HG03354 (cell line): ENCODE measurements around the gene NT5C1A.

ENCODE experiments used
- ATAC-seq: cut with Tn5 transposase; IDR thresholded peaks from one replicate; pipeline ENCODE4 v1.9.1; 2021; ENCODE audit warnings: mild to moderate bottlenecking; ENCODE audit not compliant: unreplicated experiment, poor library complexity, severe bottlenecking

NT5C1A gene

DNA sequence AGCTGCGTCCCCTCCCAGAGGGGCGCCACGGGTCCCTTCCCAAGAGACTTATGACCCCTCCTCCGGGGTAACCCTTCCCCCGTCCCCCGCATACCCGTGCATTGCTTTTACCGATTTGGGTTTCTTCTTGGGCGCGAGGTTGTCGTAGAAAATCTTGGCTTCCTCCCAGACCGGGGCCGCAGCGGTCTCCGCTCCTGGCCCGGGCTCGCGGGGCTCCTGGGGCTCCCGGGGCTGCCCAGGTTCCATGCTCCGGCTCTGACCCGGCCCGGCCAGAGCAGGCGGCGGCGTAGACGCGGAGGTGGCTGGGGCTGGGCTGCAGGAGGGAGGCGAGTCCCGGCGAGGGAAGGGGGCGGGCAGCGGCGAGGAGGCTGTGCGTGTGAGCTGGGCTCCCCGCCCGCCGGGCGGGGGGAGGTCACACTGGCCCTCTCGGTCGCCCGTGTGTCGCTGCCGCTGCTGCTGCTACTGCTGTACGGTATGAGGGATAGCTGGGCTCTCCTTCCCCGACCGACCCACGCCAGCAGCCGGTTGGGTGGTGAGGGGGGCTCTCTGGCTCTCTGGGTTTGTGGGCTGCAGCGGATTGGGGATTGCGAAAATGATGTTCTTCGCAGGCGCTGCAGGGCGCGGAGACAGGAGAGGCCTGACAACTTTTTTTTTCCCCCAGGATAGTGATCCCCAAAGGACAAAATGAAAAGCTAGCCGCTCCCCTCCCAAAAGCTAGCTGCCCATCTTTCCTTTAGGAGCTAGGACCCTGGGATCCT, at the start of gene NT5C1A:
Gene NT5C1A, minus strand, starts transcription at position 315 of the 758 bp plus-strand sequence. Its CDS starts 69 bp downstream, at position 246.
- ATAC-seq, result no peak

DNA sequence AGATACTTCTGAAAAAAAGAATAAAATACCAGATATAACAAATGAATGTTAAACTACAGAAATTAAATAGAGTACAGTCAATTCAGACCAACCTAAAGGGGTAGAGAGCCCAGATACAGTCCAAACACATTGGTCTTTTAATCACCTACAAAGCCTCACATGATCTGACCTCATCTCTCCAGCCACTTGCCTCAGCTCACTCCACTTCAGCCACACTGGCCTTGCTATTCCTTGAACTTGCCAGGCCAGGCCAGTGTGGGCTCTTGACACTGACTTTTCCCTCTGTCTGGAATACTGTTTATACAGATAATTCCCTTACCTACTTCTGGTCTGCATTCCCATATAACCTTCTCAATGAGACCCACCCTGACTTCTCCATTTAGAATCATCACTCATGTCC, 49.8 kb upstream of the NT5C1A start:
- no peak for ATAC-seq

DNA sequence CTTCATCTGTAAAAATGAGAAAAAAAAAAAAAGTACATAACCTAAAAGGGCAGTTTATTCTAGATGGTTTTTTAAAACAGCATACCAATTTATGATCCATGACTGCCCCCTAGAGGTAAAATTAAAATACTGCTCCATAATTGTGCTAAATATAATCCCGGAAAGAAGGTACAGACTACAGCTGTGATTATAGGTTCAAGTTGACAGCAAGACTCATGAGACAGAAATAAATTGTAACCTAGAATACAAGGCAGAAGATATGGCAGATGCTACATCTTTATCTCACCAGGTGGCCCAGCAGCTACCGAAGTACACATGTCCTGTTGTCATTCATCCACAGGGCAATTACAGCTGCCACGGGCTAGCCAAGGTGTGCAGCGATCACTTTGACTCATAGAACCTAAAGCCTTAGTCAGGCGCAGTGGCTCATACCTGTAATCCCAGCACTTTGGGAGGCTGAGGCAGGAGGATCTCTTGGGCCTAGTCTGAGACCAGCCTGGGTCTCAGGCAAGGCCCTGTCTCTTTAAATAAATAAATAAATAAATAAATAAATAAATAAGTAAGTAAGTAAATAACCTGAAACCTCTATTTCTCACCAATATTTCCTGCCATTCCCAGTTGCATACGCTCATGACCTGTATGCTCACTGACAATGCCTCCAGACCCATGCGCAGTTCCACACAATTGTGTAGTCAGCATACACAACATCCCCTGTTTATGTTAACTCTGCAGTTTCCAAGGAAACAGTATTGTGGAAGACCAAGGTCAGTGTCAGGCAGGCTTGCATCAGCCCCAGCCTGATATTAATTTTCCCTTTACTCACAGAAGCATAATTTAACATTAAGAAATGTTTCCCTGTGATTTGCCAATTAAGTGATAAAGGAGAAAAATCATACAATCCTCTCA, 48.4 kb upstream of the NT5C1A start:
- ATAC-seq, result peak; percentile 43

DNA sequence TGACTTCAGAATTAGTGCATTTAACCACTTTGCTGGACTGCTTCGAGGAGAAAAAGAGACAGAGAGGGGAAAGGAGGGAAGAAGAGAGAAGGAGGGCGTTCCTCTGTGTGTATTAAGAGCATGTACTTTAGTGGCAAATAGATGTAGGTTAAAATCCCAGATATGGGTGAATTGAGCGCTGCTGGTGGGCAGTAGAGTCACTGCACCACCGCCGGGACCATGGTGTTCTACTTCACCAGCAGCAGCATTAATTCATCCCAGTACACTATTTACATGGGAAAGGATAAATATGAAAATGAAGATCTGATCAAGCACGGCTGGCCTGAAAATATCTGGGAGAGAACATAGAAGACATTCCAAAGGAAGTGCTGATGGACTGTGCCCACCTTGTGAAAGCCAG, 45.9 kb upstream of the NT5C1A start:
- no peak for ATAC-seq

DNA sequence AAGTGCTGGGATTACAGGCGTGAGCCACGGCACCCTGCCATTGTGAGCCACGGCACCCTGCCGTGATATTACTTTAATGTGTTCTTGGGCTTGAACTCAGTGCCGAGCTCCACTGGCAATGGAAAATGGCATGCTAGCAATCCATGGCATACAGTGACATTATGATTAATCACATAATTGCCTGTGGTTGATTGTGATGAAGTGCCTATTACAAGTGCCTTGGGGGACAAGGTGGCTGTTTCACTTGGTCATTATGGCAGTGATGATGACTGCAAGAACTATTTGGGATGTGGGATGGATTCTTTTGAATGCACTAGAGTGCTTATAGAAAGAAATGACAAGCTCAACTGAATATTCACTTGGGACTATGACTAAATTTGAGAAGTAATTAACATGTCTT, 41.6 kb upstream of the NT5C1A start:
- ATAC-seq, result no peak

DNA sequence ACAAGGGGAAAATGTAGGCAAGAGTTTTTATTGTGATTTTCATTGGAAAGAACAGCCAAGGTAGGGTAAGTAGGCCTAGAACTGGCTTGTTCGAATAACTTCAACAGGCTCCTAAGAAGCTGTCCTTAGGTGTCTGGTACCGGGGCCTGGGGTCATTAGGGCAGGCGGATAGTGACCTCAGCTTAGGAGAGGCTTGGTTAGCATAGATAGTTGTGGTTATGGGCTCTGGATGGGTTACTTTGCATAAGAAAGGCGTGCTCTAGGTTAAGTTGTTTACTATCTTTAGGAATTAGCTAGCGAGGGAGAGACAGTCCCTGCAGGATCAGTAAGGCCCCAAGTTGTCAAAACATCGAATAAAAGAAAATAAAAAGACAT, 40.0 kb upstream of the NT5C1A start:
- no peak for ATAC-seq

DNA sequence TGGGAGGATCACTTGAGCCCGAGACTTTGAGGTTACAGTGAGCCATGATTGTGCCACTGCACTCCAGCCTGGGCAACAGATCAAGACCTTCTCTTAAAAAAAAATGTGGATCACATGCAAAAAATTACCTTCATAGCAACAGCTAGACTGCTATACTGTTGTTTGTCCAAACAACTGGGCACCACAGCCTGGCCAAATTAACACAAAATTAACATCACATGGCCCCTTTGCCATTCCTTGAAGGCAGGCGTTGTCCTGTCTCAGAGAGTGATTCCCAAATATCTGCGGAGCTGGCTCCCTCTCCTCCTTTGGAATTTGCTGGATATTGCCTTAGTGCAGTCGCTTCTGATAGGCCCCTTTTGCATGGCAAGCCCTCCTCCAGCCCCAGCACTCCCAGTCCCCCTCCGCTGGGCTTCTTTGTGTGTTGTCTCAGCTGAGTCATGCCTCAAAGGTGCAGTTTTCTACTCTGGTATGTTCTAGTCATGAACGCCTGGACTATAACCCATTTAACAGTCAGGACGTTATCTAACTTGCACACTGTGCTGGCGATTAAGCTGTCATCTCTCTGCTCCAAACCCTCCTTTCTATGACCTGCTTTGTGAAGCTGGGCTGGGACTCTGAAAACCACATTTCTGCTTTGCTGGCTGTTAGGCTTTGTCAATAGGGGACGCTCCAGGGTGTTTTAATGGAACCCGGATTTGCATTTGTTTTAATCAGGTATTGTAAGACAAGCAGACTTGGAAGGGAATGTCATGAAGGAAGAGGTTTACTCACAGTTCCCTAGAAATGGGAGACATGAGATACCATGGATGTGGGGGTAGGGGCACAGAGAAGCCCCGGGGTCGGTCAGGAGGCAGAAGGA, 39.4 kb upstream of the NT5C1A start:
- no peak for ATAC-seq

DNA sequence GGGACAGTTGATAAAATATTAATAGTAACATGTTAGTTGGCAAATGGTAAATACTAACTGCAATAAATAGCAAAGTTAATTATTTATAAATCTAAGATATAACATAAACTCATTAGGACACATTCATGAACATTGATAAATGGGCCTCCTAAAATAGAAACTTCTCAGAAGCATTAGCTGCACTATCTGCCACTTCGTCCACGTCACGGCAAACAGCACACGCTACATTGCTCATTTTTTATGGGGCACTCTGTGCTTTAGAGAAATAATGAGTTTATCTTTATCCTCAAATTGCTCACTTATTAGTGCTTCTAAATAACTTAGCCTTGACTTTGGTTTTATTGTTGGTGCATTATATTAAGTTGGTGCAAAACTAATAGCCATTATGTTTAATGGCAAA, 35.6 kb upstream of the NT5C1A start:
- no peak for ATAC-seq

DNA sequence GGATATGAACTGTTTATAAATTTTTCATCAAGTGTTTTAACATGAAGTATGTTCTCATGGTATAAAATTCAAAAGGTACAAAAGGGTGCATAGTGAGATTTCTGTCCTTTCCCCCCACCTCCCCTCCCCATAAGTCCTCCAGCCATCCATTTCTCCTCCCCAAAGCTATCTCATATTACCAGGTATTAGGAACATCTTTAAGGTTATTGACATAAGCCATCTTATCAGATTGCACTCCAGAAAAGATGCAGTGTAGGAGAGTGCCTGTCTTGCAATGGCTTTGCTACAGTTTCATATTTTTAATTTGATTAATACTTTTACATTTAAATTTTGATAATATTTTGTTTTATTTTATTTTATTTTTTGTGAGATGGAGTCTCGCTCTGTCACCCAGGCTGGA, 32.9 kb upstream of the NT5C1A start:
- no peak for ATAC-seq

DNA sequence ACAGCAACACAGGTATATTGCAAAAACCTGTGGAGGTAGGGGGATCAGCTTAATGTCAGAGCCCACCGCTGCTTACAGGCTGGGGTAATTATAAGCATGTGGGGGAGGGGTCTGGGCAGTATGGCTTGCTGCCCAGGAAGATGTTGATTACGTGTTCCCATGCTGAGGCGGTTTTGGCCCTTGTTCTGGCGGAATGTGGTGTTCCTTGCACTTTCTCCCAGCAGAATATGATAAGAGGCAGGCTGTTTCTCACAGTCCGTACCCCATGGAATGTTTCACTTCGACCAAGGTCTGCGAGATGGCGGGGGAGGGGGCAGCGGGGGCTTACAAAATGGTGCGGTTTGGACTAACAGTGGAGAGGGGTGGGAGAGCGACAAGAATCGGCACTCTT, 29.1 kb upstream of the NT5C1A start:
- no peak for ATAC-seq

DNA sequence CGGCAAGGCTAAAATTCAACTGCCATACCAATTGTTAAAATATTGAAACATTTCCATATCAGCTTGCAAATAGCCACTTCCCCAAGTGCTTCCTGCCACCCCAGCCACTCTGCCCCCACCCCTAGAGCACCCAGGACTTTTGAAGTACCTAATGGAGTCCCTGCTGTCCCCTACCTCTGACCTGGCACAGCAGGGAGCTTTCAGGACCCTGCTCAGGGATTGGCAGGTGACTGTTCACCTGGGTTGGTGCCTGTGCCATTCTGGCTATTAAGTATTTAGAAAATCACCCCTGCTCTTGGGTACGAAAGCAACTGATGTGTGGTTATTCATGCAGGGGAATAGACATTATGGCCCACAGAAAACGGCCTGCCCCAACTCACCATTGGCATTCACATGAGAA, 28.4 kb upstream of the NT5C1A start:
- ATAC-seq, result no peak

DNA sequence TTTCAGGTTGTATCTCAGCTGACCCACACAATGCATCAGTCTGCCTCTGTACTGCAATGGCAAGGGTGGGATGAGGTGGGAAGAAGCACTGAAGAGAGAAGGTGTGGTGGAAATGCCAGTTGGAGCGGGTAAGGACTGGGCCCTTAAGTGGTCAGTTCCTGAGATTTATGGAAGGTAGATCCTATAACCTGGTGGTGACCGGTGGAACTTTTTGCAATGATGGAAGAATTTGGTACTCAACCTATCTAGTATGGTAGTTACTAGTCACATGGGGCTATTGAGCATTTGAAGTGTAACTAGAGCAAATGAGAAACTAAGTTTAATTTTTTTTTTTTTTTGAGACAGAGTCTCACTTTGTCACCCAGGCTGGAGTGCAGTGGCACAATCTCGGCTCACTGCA, 27.5 kb upstream of the NT5C1A start:
- ATAC-seq, result no peak

DNA sequence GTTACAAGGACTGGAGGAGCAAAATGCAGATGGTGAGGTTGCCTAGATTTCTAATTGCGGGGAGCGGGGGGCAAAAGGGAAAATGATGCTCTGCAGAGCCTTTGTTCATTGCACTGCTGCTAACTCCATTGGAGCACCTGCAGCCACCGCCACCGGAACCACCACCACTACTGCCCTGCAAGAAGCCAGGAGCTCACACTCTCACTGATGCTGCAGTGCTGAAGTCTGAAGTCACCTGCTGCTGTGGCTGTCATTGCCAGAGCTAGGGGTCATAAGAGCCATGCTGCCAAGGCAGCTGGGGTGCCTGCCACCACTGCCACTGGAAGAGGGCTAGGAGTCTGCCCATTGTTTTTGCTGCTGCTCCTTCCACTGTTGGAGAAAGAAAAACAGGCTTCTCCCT, 26.7 kb upstream of the NT5C1A start:
- ATAC-seq, result no peak

DNA sequence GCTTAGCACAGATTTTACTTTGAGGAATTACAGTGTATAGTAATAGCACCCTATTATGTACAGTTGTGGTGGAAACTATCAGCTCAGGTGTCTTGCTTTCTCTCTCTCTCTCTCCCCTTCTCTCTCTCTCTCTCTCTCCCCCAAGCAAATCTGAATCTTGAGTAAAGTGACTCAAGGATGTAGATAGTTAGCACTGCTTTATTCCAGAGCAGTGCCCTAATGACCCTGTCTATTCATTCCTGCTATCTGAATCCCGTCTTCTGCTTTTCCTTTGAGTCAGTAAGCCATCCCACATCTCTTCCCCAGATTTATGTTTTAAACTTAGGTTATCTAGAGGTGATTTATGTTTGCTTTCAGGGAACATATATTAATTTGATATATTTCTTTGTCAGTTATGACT, 24.5 kb upstream of the NT5C1A start:
- ATAC-seq, result no peak

DNA sequence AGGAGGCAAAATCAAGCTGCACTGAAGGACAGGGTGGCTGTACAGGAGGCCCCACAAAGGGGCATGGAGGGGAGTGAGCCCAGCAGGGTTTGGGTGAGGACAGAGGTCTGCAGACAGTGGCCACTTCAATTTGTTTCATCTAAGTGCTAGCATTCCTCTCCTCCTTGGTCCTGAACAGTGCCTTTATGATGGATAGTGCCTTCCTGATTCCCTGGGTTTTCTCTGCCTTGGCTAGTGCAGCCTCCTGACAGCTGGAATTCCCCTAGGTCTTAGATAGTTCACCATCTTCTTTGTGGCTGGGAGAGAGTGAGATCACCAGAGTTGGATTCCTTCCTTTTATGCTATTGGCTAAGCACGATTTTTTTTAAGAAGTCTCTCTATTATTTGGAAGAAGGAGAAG, 23.1 kb upstream of the NT5C1A start:
- ATAC-seq, result no peak

DNA sequence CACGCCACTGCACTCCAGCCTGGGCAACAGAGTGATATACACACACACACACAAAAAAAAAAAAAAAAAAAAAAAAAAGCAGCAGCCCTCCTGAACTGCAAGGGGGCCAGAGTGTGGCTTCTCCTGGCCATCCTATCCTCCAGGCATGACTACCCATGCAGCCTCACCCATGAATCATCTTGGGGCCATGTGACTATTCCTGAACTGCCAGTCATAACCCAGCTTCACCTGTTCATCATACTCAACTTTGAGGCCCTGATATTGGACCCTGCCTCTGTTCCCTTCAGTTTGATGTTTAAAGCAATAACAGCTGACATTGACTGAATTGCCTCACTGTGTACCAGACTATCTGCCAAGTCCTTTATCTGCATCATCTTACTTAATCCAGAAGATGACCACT, 22.1 kb upstream of the NT5C1A start:
- no peak for ATAC-seq

DNA sequence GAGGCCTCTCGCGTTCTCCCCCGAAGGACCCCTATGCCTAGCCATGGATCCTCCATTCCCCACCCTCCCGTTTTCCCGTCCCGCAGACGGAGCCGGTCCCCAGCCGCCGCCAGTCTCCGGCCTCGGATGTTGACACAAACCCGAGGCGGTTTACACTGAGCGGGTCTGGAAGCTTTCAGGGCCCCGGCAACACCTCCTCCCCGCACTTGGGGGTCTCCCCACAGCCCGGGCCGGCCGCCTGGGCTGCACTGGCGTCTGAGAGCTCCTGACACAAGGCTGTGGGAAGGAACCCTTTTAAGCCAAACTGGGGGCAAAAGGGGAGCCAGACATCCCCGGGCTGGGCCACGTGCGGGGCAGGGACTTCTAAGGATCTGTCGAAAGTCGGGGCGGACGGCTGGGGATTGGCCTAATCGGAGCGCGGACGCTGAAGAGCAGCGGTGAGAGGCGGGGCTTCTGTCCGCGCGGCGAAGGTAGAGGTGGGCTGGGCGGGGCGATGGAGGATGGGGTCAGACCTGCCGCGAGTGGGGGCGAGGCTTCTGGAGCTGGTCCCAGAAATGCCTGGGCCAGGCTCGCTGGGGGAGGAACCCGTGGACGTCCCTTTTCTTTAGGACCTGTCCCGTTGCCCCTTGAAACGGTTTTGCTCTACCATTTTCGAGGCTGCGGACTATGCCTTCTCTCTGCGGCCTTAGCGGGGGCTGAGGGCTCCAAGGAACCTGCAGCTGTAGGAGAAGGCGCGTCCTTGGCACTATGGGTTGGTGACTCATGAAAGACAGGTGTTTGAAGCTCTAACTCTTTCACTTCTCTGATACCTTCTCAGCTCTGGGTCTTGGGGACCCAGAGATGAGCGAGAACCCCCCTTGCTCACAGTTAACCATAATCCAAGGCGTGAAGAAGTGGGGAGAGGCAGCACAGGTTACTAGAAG, 20.5 kb upstream of the NT5C1A start:
- ATAC-seq, result no peak

DNA sequence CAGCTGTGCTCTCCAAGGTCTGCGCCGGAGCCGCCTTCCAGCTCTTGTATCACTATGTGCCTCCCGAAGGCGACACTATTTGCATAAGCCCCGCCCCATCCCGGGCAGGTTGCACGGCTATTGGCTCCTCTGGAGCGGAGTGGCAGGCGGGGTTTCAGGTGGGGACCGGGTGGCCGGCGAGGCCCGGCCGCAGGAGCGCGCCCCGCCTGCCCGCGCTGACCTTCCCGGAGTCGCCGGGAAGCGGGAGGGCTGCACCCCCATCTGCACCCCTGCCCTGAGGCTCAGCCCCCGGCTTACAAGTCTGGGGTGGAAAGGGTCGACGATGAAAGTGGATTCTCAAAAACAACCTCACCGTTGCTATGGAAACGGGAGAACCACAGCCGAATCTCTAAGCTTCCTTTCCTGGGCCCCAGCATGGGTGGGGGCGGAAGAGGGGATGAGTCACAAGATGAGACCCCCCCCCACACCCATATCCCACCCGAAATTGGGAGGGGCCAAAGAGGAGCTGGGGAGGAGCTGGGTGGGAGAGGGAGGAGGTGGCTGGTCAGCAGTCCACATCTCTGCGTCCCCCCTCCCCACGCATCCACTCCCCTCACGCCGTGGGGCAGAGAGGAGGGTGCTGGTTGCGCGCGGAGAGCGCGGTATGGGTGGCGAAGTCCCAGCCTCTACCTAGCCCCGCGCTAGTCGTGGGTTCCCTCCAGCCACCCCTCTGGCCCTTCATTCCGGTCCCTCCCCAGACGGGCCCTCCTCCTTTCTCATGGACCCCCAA, 19.7 kb upstream of the NT5C1A start, which contains the start of gene HPCAL4:
Gene HPCAL4, minus strand, starts transcription at position 51 of the 769 bp plus-strand sequence. CDS start 6,830 bp downstream, outside the sequence.
- peak; percentile 91 for ATAC-seq
